Activated CD8-positive, alpha-beta memory T cell treated with anti-CD3 and anti-CD28 coated beads, Interleukin-2, amount 50 U/mL, for 24 hours (primary cell): ENCODE measurements around the gene FHIP2A.
"Not testable (repeated sequence)": the region's sequence is repeated elsewhere in the genome, so short reads cannot be mapped to it uniquely, and the experiment has no call there.

Experiments used
- DNase-seq: peaks from one replicate; pipeline ENCODE4 v3.0.0-alpha.2; 2020; ENCODE audit errors: extremely low read depth

Gene FHIP2A

GRCh38 chr10:114857288-114857565 lies 35.6 kb downstream of the FHIP2A start:
- DNase-seq = not testable (repeated sequence)

GRCh38 chr10:114857922-114858629 lies 36.5 kb downstream of the FHIP2A start:
- no peak for DNase-seq

DNA sequence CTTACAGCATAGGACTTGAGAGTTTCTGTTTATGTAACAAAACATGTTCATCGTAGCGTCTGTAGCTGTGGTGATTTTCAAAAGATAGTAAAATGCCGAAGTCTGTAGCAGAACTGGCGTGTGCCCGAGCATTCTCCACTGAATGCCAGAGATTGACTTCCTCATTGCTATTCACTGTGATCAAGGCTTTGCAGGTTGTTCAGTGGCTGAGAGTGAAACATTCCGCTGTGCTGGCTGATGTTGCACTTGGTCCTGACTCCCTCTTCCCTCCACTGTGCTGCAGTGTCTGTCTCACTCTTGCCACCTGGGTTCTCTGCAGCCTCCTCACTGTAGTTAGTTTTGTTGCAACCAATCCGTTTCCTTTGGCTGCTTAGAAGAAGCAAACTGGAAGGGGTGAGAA lies 37.6 kb downstream of the FHIP2A start:
- DNase-seq = no peak

GRCh38 chr10:114862456-114862855 lies 40.9 kb downstream of the FHIP2A start:
- DNase-seq = no peak

- no peak for DNase-seq
Measured at GRCh38 chr10:114867365-114867764, 45.8 kb downstream of the FHIP2A start.

GRCh38 chr10:114868870-114869519 lies 47.4 kb downstream of the FHIP2A start:
- DNase-seq = no peak

GRCh38 chr10:114869520-114869892 lies 47.9 kb downstream of the FHIP2A start:
- no peak for DNase-seq

GRCh38 chr10:114870486-114870885 lies 48.9 kb downstream of the FHIP2A start:
- DNase-seq = no peak

DNA sequence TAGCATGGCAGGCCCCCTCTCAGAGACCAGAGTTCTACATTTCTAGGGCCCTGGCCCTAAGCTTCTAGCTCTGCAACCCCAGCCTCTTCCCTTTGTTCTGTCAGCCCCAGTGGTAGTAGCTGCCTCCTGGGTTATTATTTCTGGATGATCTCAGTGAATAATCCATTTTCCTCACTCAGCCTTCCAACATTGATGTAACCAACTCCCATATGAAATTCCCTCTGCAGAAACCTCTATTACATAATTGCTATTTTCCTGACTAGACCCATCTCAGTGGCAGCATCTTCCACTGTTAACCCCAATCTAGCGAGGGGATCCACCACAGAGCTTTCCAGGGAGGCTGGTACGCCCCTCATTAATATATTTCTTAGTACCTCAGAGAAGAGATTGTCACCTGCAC lies 49.8 kb downstream of the FHIP2A start:
- no peak for DNase-seq
